OCI-LY3 (cell line): Measurements from ENCODE around the gene RIN3.

Source experiments
- EZH2phosphoT487 ChIP-seq: fragments of 200-600 bp; shearing (Covaris generic); IDR thresholded peaks from 2 replicates; pipeline ENCODE4 v1.6.1; 2018; ENCODE audit warnings: antibody characterized with exemption, mixed run types, low read depth
- TF ChIP-seq, protein P1 (sequence below): fragments of 200-600, 300-600 bp; sonication (generic); IDR thresholded peaks from 2 replicates; pipeline ENCODE4 v1.5.1; 2014; ENCODE audit warnings: antibody characterized with exemption, low read length, low read depth

DNA sequence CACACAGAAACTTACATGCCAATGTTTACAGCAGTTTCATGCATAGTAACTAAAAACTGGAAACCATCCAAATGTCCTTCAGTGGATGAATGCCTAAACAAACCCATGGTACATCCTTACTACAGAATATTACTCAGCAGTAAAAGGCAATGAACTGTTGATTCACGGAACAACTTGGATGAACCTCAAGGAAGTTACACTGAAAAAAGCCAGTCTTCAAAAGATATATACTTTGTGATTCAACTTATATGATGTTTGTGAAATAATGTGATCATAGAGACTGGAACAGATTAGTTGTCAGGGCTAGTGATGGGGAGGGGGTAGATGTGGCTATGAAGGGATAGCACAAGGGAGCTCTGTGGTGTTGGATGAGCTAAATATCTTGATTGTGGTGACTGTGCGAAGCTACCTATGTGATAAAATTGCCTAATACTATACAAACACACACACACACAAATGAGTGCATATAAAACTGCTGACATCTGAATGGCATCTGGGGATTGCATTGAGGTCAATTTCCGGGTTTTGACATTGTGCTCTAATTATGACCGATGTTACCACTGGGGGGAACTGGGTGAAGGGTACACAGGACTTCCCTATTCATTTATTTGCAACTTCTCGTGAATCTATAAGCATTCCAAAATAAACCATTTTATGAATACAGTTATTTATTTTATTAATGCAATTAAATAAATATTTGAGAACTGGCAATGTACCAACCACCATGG lies 94.3 kb downstream of the RIN3 start:
- no peak for TF ChIP-seq EZH2phosphoT487
- TF ChIP-seq, protein P1, sequence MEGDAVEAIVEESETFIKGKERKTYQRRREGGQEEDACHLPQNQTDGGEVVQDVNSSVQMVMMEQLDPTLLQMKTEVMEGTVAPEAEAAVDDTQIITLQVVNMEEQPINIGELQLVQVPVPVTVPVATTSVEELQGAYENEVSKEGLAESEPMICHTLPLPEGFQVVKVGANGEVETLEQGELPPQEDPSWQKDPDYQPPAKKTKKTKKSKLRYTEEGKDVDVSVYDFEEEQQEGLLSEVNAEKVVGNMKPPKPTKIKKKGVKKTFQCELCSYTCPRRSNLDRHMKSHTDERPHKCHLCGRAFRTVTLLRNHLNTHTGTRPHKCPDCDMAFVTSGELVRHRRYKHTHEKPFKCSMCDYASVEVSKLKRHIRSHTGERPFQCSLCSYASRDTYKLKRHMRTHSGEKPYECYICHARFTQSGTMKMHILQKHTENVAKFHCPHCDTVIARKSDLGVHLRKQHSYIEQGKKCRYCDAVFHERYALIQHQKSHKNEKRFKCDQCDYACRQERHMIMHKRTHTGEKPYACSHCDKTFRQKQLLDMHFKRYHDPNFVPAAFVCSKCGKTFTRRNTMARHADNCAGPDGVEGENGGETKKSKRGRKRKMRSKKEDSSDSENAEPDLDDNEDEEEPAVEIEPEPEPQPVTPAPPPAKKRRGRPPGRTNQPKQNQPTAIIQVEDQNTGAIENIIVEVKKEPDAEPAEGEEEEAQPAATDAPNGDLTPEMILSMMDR = no peak
